ENCODE data around the gene REM1. TPM values are rescaled to one million over a fixed set of nuclear protein-coding genes. Genes with fewer than 3 reads are reported as not detected.

REM1 gene
- total and polyA plus RNA-seq, 2 of the 13 experiments (the other 11 are each of a cell fraction or from before 2014, with no cell fraction given) = not detected

GRCh38 chr20:31446084-31446819 lies 28.8 kb upstream of the REM1 start:
- no TSS peak for BruUV-seq (replicated peaks)
- Histone ChIP-seq H3K79me2 (ENCODE audit: insufficient read depth, low read length) (no peaks in the 10 kb centered on the region), H3K9me3 (ENCODE audit: low read length) (no peaks in the 10 kb centered on the region), H4K20me1 (ENCODE audit: insufficient read depth, low read length) (no peaks in the 10 kb centered on the region), H2AFZ (ENCODE audit: low read length) (peak overlapping the region; percentile 11), H3K27me3 (ENCODE audit: control insufficient read depth in 1 of 2, insufficient read depth in 2 of 2, low read length in 2 of 2) (peaks cover under 1 to 7% of the 10 kb centered on the region in 2 experiments; a peak in 1 of 5 replicates), H3K4me1 (ENCODE audit: insufficient read depth, low read length) (peaks cover 50% of the 10 kb centered on the region), H3K36me3 (replicated peaks in 1 of 2; ENCODE audit: control insufficient read depth in 1 of 2, insufficient read depth in 2 of 2, low read length in 2 of 2) (no peaks in the 10 kb centered on the region), H3K9ac (ENCODE audit: insufficient read depth, low read depth, low read length) (peak overlapping the region; percentile 38), H3K27ac (ENCODE audit: extremely low read length, insufficient read depth, low read length) (peak overlapping the region; percentile 47), H3K4me3 (replicated peaks in 1 of 3; ENCODE audit: insufficient read depth in 1 of 3, low read depth in 2 of 3, low read length in 3 of 3) (0 out of 6 replicates have a peak overlapping the region, but pooled peaks of 1 of the 3 experiments have one; percentile 2), H3K4me2 (ENCODE audit: low read depth, low read length) (peak overlapping the region; percentile 58)
- POLR2A ChIA-PET = no interaction called here
- intact Hi-C loops (cut with micrococcal nuclease; ENCODE audit: unreplicated experiment) = no loop called here
- CTCF ChIA-PET (ENCODE audit: low intra/inter-chr PET ratio, low total read pairs) = no interaction called here
- in situ Hi-C loops (cut with HindIII; ENCODE audit: extremely low pct_ligation_motif_present, low pct_unique_long_range_greater_than_20kb) = no loop called here
- WGBS (ENCODE audit: low lambda C conversion rate) = 24% methylated on average over 12 of the region's 12 CpGs
- peak; percentile 59 for DNase-seq (ENCODE audit: low spot score)
- peak; percentile 42 for FAIRE-seq
- peak; percentile 77 for ATAC-seq
- peak; percentile 33; the same call in 1 of the 2 replicates for TF ChIP-seq ZNF292 (CRISPR knock-in tag; IDR thresholded peaks at IDR 0.05; ENCODE audit: borderline replicate concordance, low read depth)
- no peak for TF ChIP-seq ZNF552 (CRISPR knock-in tag; IDR thresholded peaks at IDR 0.05; ENCODE audit: borderline replicate concordance)
- TF ChIP-seq TCF7 (IDR thresholded peaks at IDR 0.05; ENCODE audit: low read depth) = peak; percentile 74
- TF ChIP-seq PITX1 (CRISPR knock-in tag; IDR thresholded peaks at IDR 0.05) = peak; percentile 53; the same call in 1 of the 2 replicates
- 0 out of 2 replicates have a peak, but pooled peaks have one; percentile 14 for TF ChIP-seq SAP130 (CRISPR knock-in tag; IDR thresholded peaks at IDR 0.05; ENCODE audit: low read depth)
- 0 out of 2 replicates have a peak, but pooled peaks have one; percentile 26 for TF ChIP-seq ZMYM4 (CRISPR knock-in tag; IDR thresholded peaks at IDR 0.05)
- TF ChIP-seq NR2F6 (IDR thresholded peaks at IDR 0.05) = 0 out of 2 replicates have a peak, but pooled peaks have one; percentile 38
- peak; percentile 53; the same call in 1 of the 2 replicates for TF ChIP-seq NR2F6 (CRISPR knock-in tag; IDR thresholded peaks at IDR 0.05)
- no peak for TF ChIP-seq MAX (IDR thresholded peaks at IDR 0.05)
- TF ChIP-seq ARID3A (IDR thresholded peaks at IDR 0.05; ENCODE audit: low read depth, low read length) = no peak
- TF ChIP-seq PAXIP1 (CRISPR knock-in tag; conservative IDR thresholded peaks at IDR 0.05) = peak; percentile 69
- no peak for TF ChIP-seq ZNF766 (CRISPR knock-in tag; IDR thresholded peaks at IDR 0.05; ENCODE audit: borderline replicate concordance)
- peak; percentile 61; the same call in 1 of the 2 replicates for TF ChIP-seq ZFX (CRISPR knock-in tag; IDR thresholded peaks at IDR 0.05; ENCODE audit: low read depth)
- no peak for TF ChIP-seq FOXA3 (CRISPR knock-in tag; IDR thresholded peaks at IDR 0.05)
- TF ChIP-seq EP300 (IDR thresholded peaks at IDR 0.05; ENCODE audit: low read depth in 2 of 2, low read length in 2 of 2) = peak in 1 of 2 experiments; percentile 26; a peak in 1 of 4 replicates
- no peak for TF ChIP-seq EP300 (CRISPR knock-in tag; IDR thresholded peaks at IDR 0.05; ENCODE audit: borderline replicate concordance)
- no peak for TF ChIP-seq ZNF253 (CRISPR knock-in tag; IDR thresholded peaks at IDR 0.05; ENCODE audit: borderline replicate concordance)
- peak; percentile 29; the same call in 1 of the 2 replicates for TF ChIP-seq NCOA2 (CRISPR knock-in tag; IDR thresholded peaks at IDR 0.05)

Data from HepG2 (cell line).